Right atrium auricular region (tissue), 2 donors: Measurements from ENCODE around the gene C1orf210. TPM values are rescaled to one million over a fixed set of nuclear protein-coding genes. Genes with fewer than 3 reads are reported as not detected.

ENCODE experiments used
- DNase-seq: peaks from one replicate; pipeline ENCODE4 v3.0.0-alpha.2; 2019; ENCODE audit warnings: low spot score
- H3K27ac ChIP-seq, 2 donors: fragments of 200-600 bp; sonication (generic); 1 replicate in 1 of 2; 2 replicates in 1 of 2; pipeline ENCODE4 v1.5.1; 2016 to 2019
- H3K27me3 ChIP-seq, 2 donors: fragments of 200-600 bp; sonication (generic); one replicate each; pipeline versions ENCODE4 v1.5.1 to v1.6.0; 2017 to 2019
- H3K36me3 ChIP-seq: fragments of 200-600 bp; sonication (generic); one replicate; pipeline ENCODE4 v1.5.1; 2016
- H3K4me1 ChIP-seq, 2 donors: fragments of 200-600 bp; sonication (generic); one replicate each; pipeline versions ENCODE4 v1.5.1 to v1.6.0; 2017 to 2019
- H3K4me3 ChIP-seq, 2 donors: fragments of 200-600 bp; sonication (generic); 1 replicate in 1 of 2; 2 replicates in 1 of 2; pipeline ENCODE4 v1.5.1; 2017 to 2019; ENCODE audit warnings: mild to moderate bottlenecking in 1 of 2, moderate library complexity in 1 of 2
- H3K9me3 ChIP-seq, 2 donors: fragments of 200-600 bp; sonication (generic); one replicate each; pipeline ENCODE4 v1.5.1; 2019
- total RNA-seq, 2 donors: library from RNA; depleted of rRNA; stranded (reverse); fragments of >200 nt; gene quantifications; one replicate each; pipeline ENCODE4 v1.1.0, GENCODE V29; 2016
- TF ChIP-seq, protein P1 (sequence below), 2 donors: fragments of 200-600 bp; sonication (generic); IDR thresholded peaks; one replicate each; pipeline ENCODE4 v1.5.1; 2019; ENCODE audit warnings: antibody characterized with exemption in 2 of 2

The C1orf210 gene
- total RNA-seq, 2 donors from 2014 or later, result not detected

DNA sequence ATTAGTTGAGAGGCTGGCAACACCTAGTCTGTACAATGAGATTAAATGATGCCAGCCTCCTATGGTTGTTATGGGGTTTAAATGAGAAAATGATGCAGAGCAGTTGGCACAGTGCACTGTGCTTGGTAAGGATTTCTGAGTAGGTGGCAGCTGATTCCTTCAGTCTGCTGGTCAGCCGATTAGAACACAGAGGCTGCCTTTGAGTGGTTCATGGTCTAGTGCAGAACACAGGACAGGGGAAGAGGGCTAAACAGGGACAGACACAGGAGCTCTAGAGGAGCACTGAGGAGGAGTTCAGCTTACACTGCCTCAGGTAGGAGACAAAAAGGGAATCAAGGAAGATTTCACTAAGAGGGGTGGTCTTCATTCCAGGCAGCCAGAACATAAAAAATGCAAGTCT is 16.8 kb upstream of the C1orf210 start:
- no peak for DNase-seq
- Histone ChIP-seq H3K4me3 (peak overlapping the region; percentile 32 to 40), H3K36me3 (no peaks in the 10 kb centered on the region), H3K4me1 (peaks cover 0 to 54% of the 10 kb centered on the region in 2 donors), H3K27ac (peak overlapping the region; percentile 69 to 72), H3K9me3 (no peaks in the 10 kb centered on the region), H3K27me3 (no peaks in the 10 kb centered on the region)
- TF ChIP-seq, protein P1, sequence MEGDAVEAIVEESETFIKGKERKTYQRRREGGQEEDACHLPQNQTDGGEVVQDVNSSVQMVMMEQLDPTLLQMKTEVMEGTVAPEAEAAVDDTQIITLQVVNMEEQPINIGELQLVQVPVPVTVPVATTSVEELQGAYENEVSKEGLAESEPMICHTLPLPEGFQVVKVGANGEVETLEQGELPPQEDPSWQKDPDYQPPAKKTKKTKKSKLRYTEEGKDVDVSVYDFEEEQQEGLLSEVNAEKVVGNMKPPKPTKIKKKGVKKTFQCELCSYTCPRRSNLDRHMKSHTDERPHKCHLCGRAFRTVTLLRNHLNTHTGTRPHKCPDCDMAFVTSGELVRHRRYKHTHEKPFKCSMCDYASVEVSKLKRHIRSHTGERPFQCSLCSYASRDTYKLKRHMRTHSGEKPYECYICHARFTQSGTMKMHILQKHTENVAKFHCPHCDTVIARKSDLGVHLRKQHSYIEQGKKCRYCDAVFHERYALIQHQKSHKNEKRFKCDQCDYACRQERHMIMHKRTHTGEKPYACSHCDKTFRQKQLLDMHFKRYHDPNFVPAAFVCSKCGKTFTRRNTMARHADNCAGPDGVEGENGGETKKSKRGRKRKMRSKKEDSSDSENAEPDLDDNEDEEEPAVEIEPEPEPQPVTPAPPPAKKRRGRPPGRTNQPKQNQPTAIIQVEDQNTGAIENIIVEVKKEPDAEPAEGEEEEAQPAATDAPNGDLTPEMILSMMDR (IDR thresholded peaks at IDR 0.05), result no peak

DNA sequence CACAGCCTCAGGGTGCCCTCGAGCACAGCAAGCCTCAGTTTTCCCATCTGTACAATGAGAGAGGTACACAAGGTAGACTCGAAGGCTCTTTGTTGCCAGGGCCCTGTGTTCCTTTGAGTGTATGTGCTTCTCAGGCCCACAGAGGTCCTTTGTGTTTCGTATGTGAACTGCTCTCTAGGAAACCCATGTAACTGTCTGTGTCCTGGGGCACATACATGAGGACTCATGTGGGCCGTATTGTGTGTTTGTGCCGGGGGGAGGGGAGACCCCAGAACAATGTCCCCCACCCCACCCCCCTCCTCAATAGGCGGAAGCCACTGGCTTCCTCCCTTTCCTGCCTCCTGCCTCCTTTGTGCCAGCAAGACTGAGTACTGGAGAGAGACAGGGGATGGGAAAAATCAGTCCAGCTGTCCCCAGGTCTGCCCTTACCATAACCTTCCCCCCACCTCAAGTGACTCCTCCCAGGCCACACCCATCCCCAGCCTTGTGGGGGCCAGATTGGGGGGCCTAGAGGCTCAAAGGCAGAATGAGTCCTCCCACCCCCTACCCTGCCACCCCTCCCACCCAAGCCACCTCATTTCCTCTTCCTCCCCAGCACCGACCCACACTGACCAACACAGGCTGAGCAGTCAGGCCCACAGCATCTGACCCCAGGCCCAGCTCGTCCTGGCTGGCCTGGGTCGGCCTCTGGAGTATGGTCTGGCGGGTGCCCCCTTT is 15.2 kb upstream of the C1orf210 start, which contains the start of gene TIE1:
TIE1 (plus strand) TSS at position 605 of the 717 bp plus-strand sequence; CDS start at position 695, 90 bp downstream.
- Histone ChIP-seq H3K27me3 (no peaks in the 10 kb centered on the region), H3K27ac (peak within 1 kb of the TSS; percentile 69 to 72), H3K4me1 (peaks cover 0 to 59% of the 10 kb centered on the region in 2 donors), H3K36me3 (no peaks in the 10 kb centered on the region), H3K4me3 (peak within 1 kb of the TSS; percentile 32 to 40), H3K9me3 (no peaks in the 10 kb centered on the region)
- TF ChIP-seq, protein P1 (IDR thresholded peaks at IDR 0.05), result no peak
- DNase-seq, result no peak

DNA sequence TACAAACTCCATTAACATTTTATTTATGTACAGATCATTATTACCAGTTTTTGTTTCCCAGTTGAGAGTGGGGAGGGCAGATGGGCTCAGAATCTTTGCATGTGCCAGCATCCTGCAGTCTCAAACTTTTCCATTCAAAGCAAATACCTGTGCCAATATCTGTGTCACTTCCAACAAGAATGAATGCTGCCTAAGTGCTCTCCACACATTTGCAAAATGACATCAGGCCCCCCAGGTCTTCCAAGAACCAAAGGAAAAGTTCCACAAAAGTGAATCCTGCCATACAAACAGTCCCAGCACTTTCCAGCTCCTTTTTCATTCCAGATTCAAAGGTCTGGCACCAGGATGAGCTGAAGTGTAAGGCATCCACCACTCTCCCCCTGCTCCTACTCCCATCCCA is 13.7 kb upstream of the C1orf210 start:
- H3K4me1 ChIP-seq, result peaks cover 0 to 62% of the 10 kb centered on the region in 2 donors
- H3K9me3 ChIP-seq, result no peaks in the 10 kb centered on the region
- H3K4me3 ChIP-seq, result no peak overlapping the region
- no peak for DNase-seq
- H3K27me3 ChIP-seq, result no peaks in the 10 kb centered on the region
- TF ChIP-seq, protein P1 (IDR thresholded peaks at IDR 0.05), result no peak
- no peaks in the 10 kb centered on the region for H3K36me3 ChIP-seq
- peak overlapping the region; percentile 69 to 72 for H3K27ac ChIP-seq

DNA sequence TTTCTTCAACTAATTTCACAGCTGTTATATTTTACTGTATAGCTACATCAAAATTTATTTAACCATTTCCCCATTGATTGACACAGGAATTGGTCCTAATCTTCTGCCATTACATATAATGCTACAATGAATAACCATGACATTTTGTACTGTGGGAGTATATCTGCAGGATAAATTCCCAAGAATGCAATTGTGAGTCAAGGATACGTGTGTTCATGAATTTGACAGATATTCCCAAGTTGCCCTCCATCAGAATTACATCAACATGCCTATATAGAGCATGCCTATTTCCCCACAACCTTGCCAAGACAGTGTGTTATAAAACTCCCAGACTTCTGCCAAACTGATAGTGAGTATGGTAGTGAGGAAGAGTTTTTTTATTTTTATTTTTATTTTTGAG is 12.7 kb upstream of the C1orf210 start:
- Histone ChIP-seq H3K36me3 (no peaks in the 10 kb centered on the region), H3K9me3 (no peaks in the 10 kb centered on the region), H3K27ac (no peak overlapping the region), H3K4me1 (peaks cover 0 to 58% of the 10 kb centered on the region in 2 donors), H3K4me3 (no peak overlapping the region), H3K27me3 (no peaks in the 10 kb centered on the region)
- no peak for DNase-seq
- TF ChIP-seq, protein P1 (IDR thresholded peaks at IDR 0.05), result no peak

DNA sequence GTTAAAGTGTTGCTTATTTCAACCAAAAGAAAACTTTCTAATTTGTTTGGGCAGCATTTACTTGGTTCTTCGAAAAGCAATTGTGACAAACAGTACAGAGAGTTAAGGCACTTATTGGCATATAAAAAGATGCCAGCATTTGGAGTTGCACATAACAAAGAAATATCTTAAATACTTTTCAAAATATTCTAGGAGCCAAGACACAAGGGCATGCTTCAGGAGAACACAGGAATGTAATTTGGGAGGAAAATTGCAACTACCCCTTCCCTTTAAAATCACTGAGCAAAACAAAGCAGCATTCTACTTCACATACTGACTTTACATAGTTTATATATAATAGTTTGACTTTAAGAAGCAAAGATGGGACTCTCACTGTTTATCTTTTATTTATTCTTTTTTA is 10.8 kb upstream of the C1orf210 start:
- H3K9me3 ChIP-seq, result no peaks in the 10 kb centered on the region
- H3K36me3 ChIP-seq, result no peaks in the 10 kb centered on the region
- H3K4me1 ChIP-seq, result peaks cover 0 to 46% of the 10 kb centered on the region in 2 donors
- peak overlapping the region; percentile 65 to 71 for H3K27ac ChIP-seq
- TF ChIP-seq, protein P1 (IDR thresholded peaks at IDR 0.05), result no peak
- no peaks in the 10 kb centered on the region for H3K27me3 ChIP-seq
- DNase-seq, result no peak
- H3K4me3 ChIP-seq, result no peak overlapping the region
